Measurements from ENCODE around the gene ADCY4. TPM values are rescaled to one million over a fixed set of nuclear protein-coding genes. Genes with fewer than 3 reads are reported as not detected.

ADCY4 gene
- total and polyA plus RNA-seq, 2 of the 8 experiments (the other 6 are each of a cell fraction or from before 2014, with no cell fraction given): 0.27 to 0.35 TPM

GRCh38 chr14:24269368-24269767 lies 65.5 kb downstream of the ADCY4 start:
- H3K36me3 ChIP-seq (ENCODE audit: control insufficient read depth in 2 of 4, insufficient read depth in 4 of 4, low read length in 3 of 4): no peaks in the 10 kb centered on the region; a peak in 3 of 8 replicates
- CTCF ChIA-PET (ENCODE audit: partially characterized antibody): interaction anchor here (0.6 to 8.6 kb wide), 11 partner anchors 14 to 212 kb away, joined by 3 to 94 read pairs (median 22); partner anchors contain the start of genes CIDEB, DHRS1, GMPR2 and LTB4R2
- no peak overlapping the region for H4K91ac ChIP-seq (replicated peaks; ENCODE audit: insufficient read length, low read length)

More at GRCh38 chr14:24269368-24269767, 65.5 kb downstream of the ADCY4 start:
- Histone ChIP-seq H3K18ac (ENCODE audit: extremely low read depth, low read length) (no peak overlapping the region), H3K79me2 (ENCODE audit: control insufficient read depth in 1 of 2, insufficient read depth in 2 of 2, low read length in 2 of 2) (no peaks in the 10 kb centered on the region), H3K4me3 (ENCODE audit: extremely low read depth in 1 of 4, insufficient read depth in 2 of 4, low read depth in 3 of 4, low read length in 4 of 4) (no peak overlapping the region), H4K8ac (ENCODE audit: extremely low read depth, insufficient read depth, low read length) (no peak overlapping the region), H4K20me1 (replicated peaks in 1 of 2; ENCODE audit: control insufficient read depth in 1 of 2, insufficient read depth in 2 of 2, low read length in 2 of 2) (peaks cover 0 to 2% of the 10 kb centered on the region in 2 experiments), H2BK5ac (ENCODE audit: low read depth, low read length) (no peak overlapping the region), H3K56ac (replicated peaks; ENCODE audit: insufficient read length, low read depth, low read length) (no peak overlapping the region), H3K27ac (ENCODE audit: low read depth, low read length) (no peak overlapping the region), H2AK5ac (ENCODE audit: low read depth, low read length) (no peak overlapping the region), H3K23me2 (ENCODE audit: low read depth, low read length) (peaks cover 5% of the 10 kb centered on the region), H3K79me1 (ENCODE audit: low read depth, low read length) (no peaks in the 10 kb centered on the region), H2BK12ac (ENCODE audit: low read depth, low read length) (no peak overlapping the region), H2BK15ac (ENCODE audit: low read length) (no peak overlapping the region), H3K27me3 (replicated peaks in 1 of 4; ENCODE audit: control insufficient read depth in 3 of 4, extremely low read depth in 1 of 4, insufficient read depth in 3 of 4, low read length in 3 of 4) (no peaks in the 10 kb centered on the region; a peak in 1 of 7 replicates), H2BK20ac (ENCODE audit: low read length) (no peak overlapping the region), H3K4me2 (ENCODE audit: insufficient read depth in 1 of 2, low read depth in 2 of 2, low read length in 2 of 2) (no peak overlapping the region), H3K9ac (replicated peaks in 1 of 4; ENCODE audit: extremely low read depth in 1 of 4, low read depth in 3 of 4, low read length in 3 of 4) (no peak overlapping the region), H4K5ac (ENCODE audit: insufficient read length, low read depth, low read length) (no peak overlapping the region), H3K14ac (ENCODE audit: insufficient read length) (no peak overlapping the region), H2BK120ac (replicated peaks; ENCODE audit: low read depth, low read length) (no peak overlapping the region), H3K4me1 (replicated peaks in 1 of 4; ENCODE audit: control insufficient read depth in 3 of 4, insufficient read depth in 4 of 4, low read length in 3 of 4) (peaks cover 0 to 4% (median 2%) of the 10 kb centered on the region in 4 experiments; a peak in 4 of 7 replicates), H3K9me3 (ENCODE audit: insufficient read depth in 2 of 2, low read depth in 1 of 2, low read length in 1 of 2) (no peaks in the 10 kb centered on the region), H3K4ac (replicated peaks; ENCODE audit: insufficient read length, low read depth, low read length) (no peak overlapping the region), H2AFZ (ENCODE audit: low read length) (no peak overlapping the region), H3K23ac (ENCODE audit: insufficient read length) (no peak overlapping the region)
- TF ChIP-seq CTBP2 (IDR thresholded peaks at IDR 0.05; ENCODE audit: borderline replicate concordance, insufficient read depth, insufficient read length, low read length) (no peak), BCL11A (IDR thresholded peaks at IDR 0.05; ENCODE audit: low read depth in 2 of 2, low read length in 2 of 2) (no peak)
- 81% methylated on average over 8 of the region's 8 CpGs; no CpG with 5 or more reads in 1 of the 2 experiments for WGBS, 2 experiments (ENCODE audit: extremely low coverage in 1 of 2, insufficient coverage in 1 of 2, insufficient read length in 1 of 2, insufficient replicate concordance in 2 of 2, low coverage in 1 of 2, low lambda C conversion rate in 2 of 2, missing lambda C conversion rate in 1 of 2)
- no peak for FAIRE-seq
- DNase-seq (ENCODE audit: low read depth in 1 of 2, low spot score in 2 of 2): no peak
- POLR2A ChIA-PET (ENCODE audit: partially characterized antibody): interaction anchor here (0.9 to 3.8 kb wide), 7 partner anchors 11 to 81 kb away, joined by 3 to 26 read pairs (median 4); partner anchors contain the start of genes IPO4 and TINF2

Small RNA genes lying within 50 kb of the gene (small RNA-seq; reads per million reads assigned to genes)
- not detected for gene RF00026 (ENCODE audit: insufficient read depth)

Other genes with a start within 250 kb of the ADCY4 start
Only the 30 nearest of the 33 such genes appear.
- gene NRL, start 220.1 kb downstream of the ADCY4 start, total RNA-seq (2021; fragmentation: NEBNext Ultra II Directional; extraction: Animal tissue kit (Norgen Biotek cat#: 25700)): 1.1 TPM in 2 replicates
- gene NRL, start 220.1 kb downstream of the ADCY4 start, polyA plus RNA-seq (2011; rRNA removed): 2.1 and 2.2 TPM in 2 replicates
- 0.33 and 0.76 TPM in 2 replicates for gene FITM1, start 204.4 kb downstream of the ADCY4 start, total RNA-seq (2021; fragmentation: NEBNext Ultra II Directional; extraction: Animal tissue kit (Norgen Biotek cat#: 25700))
- 0.53 and 0.80 TPM in 2 replicates for gene FITM1, start 204.4 kb downstream of the ADCY4 start, polyA plus RNA-seq (2011; rRNA removed)
- gene PSME1, start 198.9 kb downstream of the ADCY4 start, total RNA-seq (2021; fragmentation: NEBNext Ultra II Directional; extraction: Animal tissue kit (Norgen Biotek cat#: 25700)): 85.9 and 91.7 TPM in 2 replicates
- gene PSME1, start 198.9 kb downstream of the ADCY4 start, polyA plus RNA-seq (2011; rRNA removed): 57.4 and 74.9 TPM in 2 replicates
- 36.9 and 38.4 TPM in 2 replicates for gene EMC9, start 193.5 kb downstream of the ADCY4 start, total RNA-seq (2021; fragmentation: NEBNext Ultra II Directional; extraction: Animal tissue kit (Norgen Biotek cat#: 25700))
- 47.2 and 60.1 TPM in 2 replicates for gene EMC9, start 193.5 kb downstream of the ADCY4 start, polyA plus RNA-seq (2011; rRNA removed)
- 111 and 118 TPM in 2 replicates for gene PSME2, start 188.5 kb downstream of the ADCY4 start, total RNA-seq (2021; fragmentation: NEBNext Ultra II Directional; extraction: Animal tissue kit (Norgen Biotek cat#: 25700))
- gene PSME2, start 188.5 kb downstream of the ADCY4 start, polyA plus RNA-seq (2011; rRNA removed): 71.8 and 76.8 TPM in 2 replicates
- gene RNF31, start 187.6 kb downstream of the ADCY4 start, total RNA-seq (2021; fragmentation: NEBNext Ultra II Directional; extraction: Animal tissue kit (Norgen Biotek cat#: 25700)): 57.8 and 72.0 TPM in 2 replicates
- 17.5 and 40.6 TPM in 2 replicates for gene RNF31, start 187.6 kb downstream of the ADCY4 start, polyA plus RNA-seq (2011; rRNA removed)
- gene IRF9, start 173.8 kb downstream of the ADCY4 start, total RNA-seq (2021; fragmentation: NEBNext Ultra II Directional; extraction: Animal tissue kit (Norgen Biotek cat#: 25700)): 11.1 and 11.4 TPM in 2 replicates
- gene IRF9, start 173.8 kb downstream of the ADCY4 start, polyA plus RNA-seq (2011; rRNA removed): 13.2 and 13.3 TPM in 2 replicates
- gene REC8, start 163.0 kb downstream of the ADCY4 start, total RNA-seq (2021; fragmentation: NEBNext Ultra II Directional; extraction: Animal tissue kit (Norgen Biotek cat#: 25700)): 25.8 and 28.5 TPM in 2 replicates
- 9.8 and 19.1 TPM in 2 replicates for gene REC8, start 163.0 kb downstream of the ADCY4 start, polyA plus RNA-seq (2011; rRNA removed)
- gene IPO4, start 146.3 kb downstream of the ADCY4 start, total RNA-seq (2021; fragmentation: NEBNext Ultra II Directional; extraction: Animal tissue kit (Norgen Biotek cat#: 25700)): 108 and 109 TPM in 2 replicates
- gene IPO4, start 146.3 kb downstream of the ADCY4 start, polyA plus RNA-seq (2011; rRNA removed): 55.5 and 80.6 TPM in 2 replicates
- gene TM9SF1, start 139.6 kb downstream of the ADCY4 start, total RNA-seq (2021; fragmentation: NEBNext Ultra II Directional; extraction: Animal tissue kit (Norgen Biotek cat#: 25700)): 22.2 and 25.3 TPM in 2 replicates
- gene TM9SF1, start 139.6 kb downstream of the ADCY4 start, polyA plus RNA-seq (2011; rRNA removed): 24.6 and 29.2 TPM in 2 replicates
- gene TSSK4, start 129.4 kb downstream of the ADCY4 start, total RNA-seq (2021; fragmentation: NEBNext Ultra II Directional; extraction: Animal tissue kit (Norgen Biotek cat#: 25700)): 0.28 TPM in 1 of 2 replicates, not detected in the other
- gene TSSK4, start 129.4 kb downstream of the ADCY4 start, polyA plus RNA-seq (2011; rRNA removed): 0.05 TPM in 1 of 2 replicates, not detected in the other
- 32.9 and 36.4 TPM in 2 replicates for gene CHMP4A, start 121.6 kb downstream of the ADCY4 start, total RNA-seq (2021; fragmentation: NEBNext Ultra II Directional; extraction: Animal tissue kit (Norgen Biotek cat#: 25700))
- gene CHMP4A, start 121.6 kb downstream of the ADCY4 start, polyA plus RNA-seq (2011; rRNA removed): 23.4 and 37.6 TPM in 2 replicates
- 14.3 and 17.7 TPM in 2 replicates for gene MDP1, start 119.0 kb downstream of the ADCY4 start, total RNA-seq (2021; fragmentation: NEBNext Ultra II Directional; extraction: Animal tissue kit (Norgen Biotek cat#: 25700))
- 25.3 and 32.2 TPM in 2 replicates for gene MDP1, start 119.0 kb downstream of the ADCY4 start, polyA plus RNA-seq (2011; rRNA removed)
- gene NEDD8, start 102.7 kb downstream of the ADCY4 start, total RNA-seq (2021; fragmentation: NEBNext Ultra II Directional; extraction: Animal tissue kit (Norgen Biotek cat#: 25700)): 241 and 253 TPM in 2 replicates
- 196 and 317 TPM in 2 replicates for gene NEDD8, start 102.7 kb downstream of the ADCY4 start, polyA plus RNA-seq (2011; rRNA removed)
- gene GMPR2, start 102.1 kb downstream of the ADCY4 start, total RNA-seq (2021; fragmentation: NEBNext Ultra II Directional; extraction: Animal tissue kit (Norgen Biotek cat#: 25700)): 85.3 and 88.3 TPM in 2 replicates
- gene GMPR2, start 102.1 kb downstream of the ADCY4 start, polyA plus RNA-seq (2011; rRNA removed): 52.9 and 61.6 TPM in 2 replicates
- gene TINF2, start 92.4 kb downstream of the ADCY4 start, total RNA-seq (2021; fragmentation: NEBNext Ultra II Directional; extraction: Animal tissue kit (Norgen Biotek cat#: 25700)): 31.0 and 36.7 TPM in 2 replicates
- 23.5 and 31.7 TPM in 2 replicates for gene TINF2, start 92.4 kb downstream of the ADCY4 start, polyA plus RNA-seq (2011; rRNA removed)
- 2.0 and 2.2 TPM in 2 replicates for gene TGM1, start 71.9 kb downstream of the ADCY4 start, total RNA-seq (2021; fragmentation: NEBNext Ultra II Directional; extraction: Animal tissue kit (Norgen Biotek cat#: 25700))
- 1.8 and 4.1 TPM in 2 replicates for gene TGM1, start 71.9 kb downstream of the ADCY4 start, polyA plus RNA-seq (2011; rRNA removed)
- gene RABGGTA, start 63.5 kb downstream of the ADCY4 start, total RNA-seq (2021; fragmentation: NEBNext Ultra II Directional; extraction: Animal tissue kit (Norgen Biotek cat#: 25700)): 16.0 and 16.9 TPM in 2 replicates
- gene RABGGTA, start 63.5 kb downstream of the ADCY4 start, polyA plus RNA-seq (2011; rRNA removed): 49.8 and 65.1 TPM in 2 replicates
- 8.8 and 13.4 TPM in 2 replicates for gene DHRS1, start 35.3 kb downstream of the ADCY4 start, total RNA-seq (2021; fragmentation: NEBNext Ultra II Directional; extraction: Animal tissue kit (Norgen Biotek cat#: 25700))
- 31.7 and 40.2 TPM in 2 replicates for gene DHRS1, start 35.3 kb downstream of the ADCY4 start, polyA plus RNA-seq (2011; rRNA removed)
- 34.8 and 39.3 TPM in 2 replicates for gene NOP9, start 35.2 kb downstream of the ADCY4 start, total RNA-seq (2021; fragmentation: NEBNext Ultra II Directional; extraction: Animal tissue kit (Norgen Biotek cat#: 25700))
- gene NOP9, start 35.2 kb downstream of the ADCY4 start, polyA plus RNA-seq (2011; rRNA removed): 17.8 and 22.4 TPM in 2 replicates
- not detected in 2 replicates for gene CIDEB, start 27.1 kb downstream of the ADCY4 start, total RNA-seq (2021; fragmentation: NEBNext Ultra II Directional; extraction: Animal tissue kit (Norgen Biotek cat#: 25700))
- gene CIDEB, start 27.1 kb downstream of the ADCY4 start, polyA plus RNA-seq (2011; rRNA removed): 0.09 and 0.11 TPM in 2 replicates
- gene LTB4R2, start 24.9 kb downstream of the ADCY4 start, total RNA-seq (2021; fragmentation: NEBNext Ultra II Directional; extraction: Animal tissue kit (Norgen Biotek cat#: 25700)): 6.7 and 7.0 TPM in 2 replicates
- 5.3 and 9.8 TPM in 2 replicates for gene LTB4R2, start 24.9 kb downstream of the ADCY4 start, polyA plus RNA-seq (2011; rRNA removed)
- gene LTB4R, start 23.6 kb downstream of the ADCY4 start, total RNA-seq (2021; fragmentation: NEBNext Ultra II Directional; extraction: Animal tissue kit (Norgen Biotek cat#: 25700)): 4.1 and 6.8 TPM in 2 replicates
- 6.7 and 9.7 TPM in 2 replicates for gene LTB4R, start 23.6 kb downstream of the ADCY4 start, polyA plus RNA-seq (2011; rRNA removed)
- 0.39 and 0.55 TPM in 2 replicates for gene RIPK3, start 4.9 kb upstream of the ADCY4 start, total RNA-seq (2021; fragmentation: NEBNext Ultra II Directional; extraction: Animal tissue kit (Norgen Biotek cat#: 25700))
- 0.20 and 0.24 TPM in 2 replicates for gene RIPK3, start 4.9 kb upstream of the ADCY4 start, polyA plus RNA-seq (2011; rRNA removed)
- 47.3 and 51.2 TPM in 2 replicates for gene NFATC4, start 33.1 kb upstream of the ADCY4 start, total RNA-seq (2021; fragmentation: NEBNext Ultra II Directional; extraction: Animal tissue kit (Norgen Biotek cat#: 25700))
- gene NFATC4, start 33.1 kb upstream of the ADCY4 start, polyA plus RNA-seq (2011; rRNA removed): 50.3 and 78.9 TPM in 2 replicates
- gene NYNRIN, start 63.9 kb upstream of the ADCY4 start, total RNA-seq (2021; fragmentation: NEBNext Ultra II Directional; extraction: Animal tissue kit (Norgen Biotek cat#: 25700)): 18.3 and 19.6 TPM in 2 replicates
- gene NYNRIN, start 63.9 kb upstream of the ADCY4 start, polyA plus RNA-seq (2011; rRNA removed): 15.2 and 18.4 TPM in 2 replicates
- 0.52 and 0.54 TPM in 2 replicates for gene CBLN3, start 94.6 kb upstream of the ADCY4 start, total RNA-seq (2021; fragmentation: NEBNext Ultra II Directional; extraction: Animal tissue kit (Norgen Biotek cat#: 25700))
- gene CBLN3, start 94.6 kb upstream of the ADCY4 start, polyA plus RNA-seq (2011; rRNA removed): 0.72 and 1.00 TPM in 2 replicates
- 22.1 and 22.3 TPM in 2 replicates for gene KHNYN, start 94.9 kb upstream of the ADCY4 start, total RNA-seq (2021; fragmentation: NEBNext Ultra II Directional; extraction: Animal tissue kit (Norgen Biotek cat#: 25700))
- gene KHNYN, start 94.9 kb upstream of the ADCY4 start, polyA plus RNA-seq (2011; rRNA removed): 7.6 and 9.2 TPM in 2 replicates
- 45.2 and 46.7 TPM in 2 replicates for gene SDR39U1, start 107.7 kb upstream of the ADCY4 start, total RNA-seq (2021; fragmentation: NEBNext Ultra II Directional; extraction: Animal tissue kit (Norgen Biotek cat#: 25700))
- gene SDR39U1, start 107.7 kb upstream of the ADCY4 start, polyA plus RNA-seq (2011; rRNA removed): 98.8 and 104 TPM in 2 replicates
- gene CMA1, start 173.2 kb upstream of the ADCY4 start, total RNA-seq (2021; fragmentation: NEBNext Ultra II Directional; extraction: Animal tissue kit (Norgen Biotek cat#: 25700)): not detected in 2 replicates
- gene CMA1, start 173.2 kb upstream of the ADCY4 start, polyA plus RNA-seq (2011; rRNA removed): not detected in 2 replicates